NCI-H1092 treated with DMSO at 0.1 percent for 48 hours (cell line): ENCODE results near the gene PTPRS.
A peak's percentile ranks its signal among the peaks of the same experiment; 100 is the strongest.

Experiments used
- DNase-seq: peaks from one replicate; lab custom pipeline; 2025; lab: John Stamatoyannopoulos, UW

Gene PTPRS

DNA sequence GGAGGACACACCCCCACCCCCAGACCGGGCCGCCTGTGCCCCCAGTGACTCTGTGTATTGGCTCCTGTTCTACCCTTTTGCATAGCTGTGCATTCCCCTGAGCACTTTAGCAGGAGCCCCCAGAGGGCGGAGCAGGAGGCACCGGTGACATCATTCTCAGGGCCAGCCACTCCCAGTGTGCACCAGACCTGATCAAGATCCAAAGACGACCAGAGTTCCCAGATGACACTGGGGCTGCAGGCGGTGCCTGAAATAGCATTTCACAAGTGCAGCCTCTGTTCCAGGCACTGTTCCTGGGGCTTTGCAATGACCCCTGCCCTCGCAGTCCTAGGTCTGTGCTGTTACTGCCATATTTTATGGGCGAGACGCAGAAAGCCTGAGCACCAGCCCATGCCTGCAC, 14.5 kb upstream of the PTPRS start:
- no peak for DNase-seq

DNA sequence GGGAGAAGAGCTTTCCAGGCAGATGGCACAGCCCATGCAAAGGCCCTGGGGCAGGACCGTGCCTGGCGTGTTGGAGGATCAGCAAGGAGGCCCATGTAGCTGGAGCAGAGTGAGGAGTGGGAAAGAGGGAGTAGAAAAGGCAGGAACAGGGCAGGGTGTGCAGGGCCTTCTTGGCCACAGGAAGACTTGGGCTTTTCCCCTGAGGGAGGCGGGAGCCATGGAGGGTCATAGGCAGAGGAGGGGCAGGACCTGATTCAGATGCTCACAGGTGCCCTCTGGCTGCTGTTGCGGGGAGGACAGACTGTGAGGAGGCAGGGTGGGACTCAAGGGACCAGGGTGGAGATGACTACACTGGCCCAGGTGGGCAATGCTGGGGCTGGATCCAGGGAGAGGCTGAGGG, 13.8 kb upstream of the PTPRS start:
- DNase-seq, result no peak

DNA sequence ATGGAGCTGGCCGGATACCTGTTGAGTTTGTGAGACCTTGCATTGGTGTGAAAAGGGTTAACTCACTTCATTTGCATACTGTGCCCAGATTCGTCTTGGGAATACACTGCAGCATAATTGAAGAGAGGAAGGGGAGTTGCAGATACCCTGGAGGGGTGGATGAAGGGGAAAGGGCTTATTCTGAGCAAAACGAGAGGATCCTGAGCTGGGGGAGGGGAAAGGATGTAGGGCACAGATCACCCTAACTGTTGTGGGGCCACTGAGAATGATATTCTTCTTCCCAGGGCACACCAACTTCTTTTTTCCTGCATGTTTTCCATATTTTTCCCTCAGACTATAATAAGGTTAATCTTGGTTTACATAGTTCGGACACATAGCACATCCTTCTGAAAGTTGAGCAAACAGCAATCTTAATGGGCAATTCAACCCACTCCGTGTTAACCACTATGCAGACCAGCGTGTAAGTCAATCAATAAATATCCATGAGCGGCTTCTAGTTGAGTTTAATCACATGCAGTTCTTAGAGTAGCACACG, 11.7 kb upstream of the PTPRS start:
- DNase-seq, result no peak

DNA sequence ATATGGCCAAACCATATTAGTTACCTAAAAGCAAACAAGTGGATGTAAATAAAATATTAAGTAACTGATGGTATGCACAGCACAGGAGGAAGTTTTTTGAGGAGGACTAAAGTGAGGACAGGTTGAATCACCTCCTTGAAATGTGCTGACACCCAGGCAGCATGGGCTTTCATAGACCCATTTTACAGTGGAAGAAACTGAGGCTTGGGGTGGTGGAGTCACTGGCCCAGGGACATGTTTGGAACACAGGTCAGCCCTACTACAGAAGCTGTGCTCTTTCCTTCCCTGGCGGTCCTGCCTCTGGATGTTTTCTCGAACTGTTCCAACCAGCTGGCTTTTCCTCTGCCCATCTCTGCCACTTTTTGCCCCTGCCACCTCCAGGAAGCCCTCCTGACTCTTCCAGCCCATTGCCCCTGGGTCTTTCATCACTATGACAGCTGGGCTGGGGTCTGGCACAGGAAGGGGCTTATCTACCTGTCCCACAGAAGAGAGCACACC, 11.2 kb upstream of the PTPRS start:
- no peak for DNase-seq

DNA sequence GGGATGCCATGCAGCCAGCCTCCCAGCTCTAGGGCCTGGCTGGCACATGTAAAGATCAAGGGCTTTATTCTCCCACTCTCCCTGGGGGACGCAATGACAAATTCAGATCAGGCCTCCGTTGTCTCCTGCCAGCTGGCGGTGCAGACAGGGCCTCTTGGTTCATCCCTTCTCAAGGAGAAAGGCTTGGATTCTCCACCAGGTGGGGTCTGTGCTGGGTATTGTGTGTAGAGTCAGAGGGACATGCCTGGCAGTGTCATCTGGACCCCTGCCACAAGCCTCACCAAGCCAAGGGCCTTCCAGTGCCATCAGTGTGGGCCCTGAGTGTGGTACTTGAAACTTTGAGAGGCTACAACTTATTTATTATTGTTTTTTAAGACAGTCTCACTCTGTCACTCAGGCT, 8.4 kb upstream of the PTPRS start:
- DNase-seq, result no peak

DNA sequence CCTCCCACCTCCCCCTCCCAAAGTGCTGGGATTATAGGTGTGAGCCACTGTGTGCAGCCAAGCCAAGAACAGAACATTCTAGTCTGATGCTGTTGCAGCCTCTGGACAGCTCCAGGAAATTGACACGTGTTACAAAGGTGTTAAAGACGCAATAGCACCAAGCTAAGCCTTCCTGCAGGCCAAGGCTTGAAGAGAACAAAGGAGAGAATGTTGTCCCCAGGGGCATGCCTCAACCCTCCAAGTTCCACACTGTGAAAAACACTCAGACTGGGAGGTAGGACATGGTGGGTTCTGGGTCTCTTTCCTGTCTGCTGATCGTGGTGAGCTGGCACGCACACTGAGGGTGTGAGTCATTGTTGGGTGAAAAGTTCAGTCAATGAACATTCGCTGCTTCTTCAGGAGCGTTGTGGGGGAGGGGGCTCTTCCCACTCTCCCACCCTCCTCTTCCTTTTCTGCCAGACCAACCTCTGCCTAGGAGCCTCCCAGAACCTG, 5.3 kb upstream of the PTPRS start:
- DNase-seq, result no peak

DNA sequence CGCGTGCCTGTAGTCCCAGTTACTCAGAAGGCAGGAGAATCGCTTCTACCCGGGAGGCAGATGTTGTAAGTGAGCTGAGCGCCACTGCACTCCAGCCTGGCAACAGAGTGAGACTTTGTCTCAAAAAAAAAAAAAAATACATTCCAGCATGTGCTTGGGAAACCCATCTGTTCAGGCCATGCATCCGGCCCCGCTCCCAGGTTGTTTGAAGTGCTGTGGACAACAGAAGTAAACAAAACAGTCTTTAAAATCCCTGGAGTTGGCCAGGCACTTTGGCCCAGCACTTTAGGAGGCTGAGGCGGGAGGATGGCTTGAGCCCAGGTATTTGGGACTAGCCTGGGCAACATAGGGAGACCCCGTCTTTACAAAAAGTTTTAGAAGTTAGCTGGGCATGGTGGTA, 3.2 kb upstream of the PTPRS start:
- no peak for DNase-seq

DNA sequence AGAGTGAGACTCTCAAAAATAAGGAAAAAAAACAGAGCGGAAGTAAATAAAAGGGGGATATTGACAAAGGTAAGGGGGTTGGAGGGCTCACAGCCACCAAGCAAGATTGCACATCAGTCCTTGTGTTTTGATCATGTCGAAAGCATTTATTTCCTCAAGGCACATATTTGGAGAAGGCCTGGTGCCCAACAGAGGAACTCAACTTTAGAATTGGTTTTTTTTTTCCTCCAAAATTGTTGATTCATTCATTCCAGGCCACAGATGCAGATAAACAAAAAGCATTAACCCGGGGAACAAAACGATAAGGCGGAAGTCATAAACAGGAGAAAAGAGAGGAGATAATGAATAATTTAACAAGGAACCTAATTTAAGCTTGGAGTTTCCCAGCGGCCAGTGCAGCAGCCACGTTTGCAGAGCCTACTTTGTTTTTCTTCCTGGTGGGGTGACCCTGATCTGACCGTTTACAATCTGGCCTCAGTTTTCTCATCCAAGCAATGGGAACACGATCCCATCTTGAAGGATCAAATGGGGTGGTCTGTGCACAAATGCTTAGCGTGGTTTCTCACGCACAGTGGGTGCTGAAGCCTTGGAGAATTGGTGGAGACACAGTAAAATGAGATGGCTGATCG, 2.1 kb upstream of the PTPRS start:
- DNase-seq, result no peak

DNA sequence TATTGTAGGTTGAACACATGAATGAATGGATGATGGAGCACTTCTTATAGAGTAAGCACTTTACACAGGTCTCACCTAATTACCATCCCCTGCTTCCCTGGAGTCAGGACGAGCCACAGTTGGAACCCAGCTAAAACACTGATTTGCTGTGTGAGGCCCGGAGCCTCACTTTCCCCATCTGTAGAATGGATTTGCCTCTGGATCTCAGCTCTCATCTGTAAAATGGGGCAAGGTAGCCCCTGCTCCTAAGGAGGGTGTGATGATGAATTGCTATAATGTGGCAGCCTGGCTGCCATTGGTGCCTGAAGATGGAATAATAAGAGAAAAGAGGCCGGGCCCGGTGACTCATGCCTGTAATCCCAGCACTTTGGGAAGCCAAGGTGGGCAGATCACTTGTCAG, 1.4 kb upstream of the PTPRS start:
- DNase-seq, result no peak

DNA sequence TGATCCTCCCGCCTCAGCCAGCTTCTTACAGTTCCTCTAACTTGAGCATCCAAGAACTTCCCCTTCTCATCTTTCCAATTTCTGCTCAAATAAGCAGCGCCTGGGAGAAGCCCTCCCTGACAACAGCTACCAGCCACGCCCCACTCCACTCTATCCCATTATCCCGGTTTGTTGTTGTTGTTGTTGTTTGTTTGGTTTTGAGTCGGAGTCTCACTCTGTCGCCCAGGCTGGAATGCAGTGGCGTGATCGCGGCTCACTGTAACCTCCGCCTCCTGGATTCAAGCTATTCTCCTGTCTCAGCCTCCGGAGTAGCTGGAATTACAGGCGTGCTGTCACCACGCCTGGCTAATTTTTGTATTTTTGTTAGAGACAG, 822 bp upstream of the PTPRS start:
- DNase-seq, result no peak

DNA sequence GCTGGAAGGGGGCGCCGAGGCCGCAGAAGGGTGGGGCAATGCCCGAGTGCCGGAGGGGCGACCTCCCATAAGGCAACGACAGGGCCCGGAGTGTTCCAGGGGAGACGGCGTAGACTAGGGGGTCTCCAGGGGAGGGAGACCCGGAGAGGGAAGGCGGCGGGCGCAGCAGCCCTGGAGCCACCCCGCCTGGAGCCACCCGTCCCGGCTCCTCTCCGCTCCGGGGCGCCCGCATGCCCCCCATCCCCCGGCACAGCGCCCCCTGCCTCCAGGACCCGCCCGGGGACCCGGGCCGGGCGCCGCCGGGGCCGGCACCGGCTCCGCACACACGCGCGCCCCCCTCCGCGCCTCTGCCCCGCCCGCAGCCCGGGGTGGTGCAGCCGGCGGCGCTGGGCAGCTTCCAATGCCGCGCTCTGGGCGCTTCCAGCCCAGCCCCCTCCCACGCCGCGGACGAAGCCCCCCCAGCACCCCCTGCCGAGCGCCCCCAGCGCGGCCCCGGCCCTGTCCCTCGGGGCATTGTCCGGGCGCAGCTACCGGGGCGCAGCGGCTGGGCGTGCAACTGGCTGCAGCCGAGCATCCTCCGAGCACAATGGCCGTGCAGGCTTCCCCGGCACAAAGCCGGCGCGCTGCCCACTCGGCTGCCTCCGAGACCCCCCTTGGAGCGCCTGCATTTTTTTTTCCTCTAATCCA, 519 bp downstream of the PTPRS start:
- peak; percentile 76 for DNase-seq

DNA sequence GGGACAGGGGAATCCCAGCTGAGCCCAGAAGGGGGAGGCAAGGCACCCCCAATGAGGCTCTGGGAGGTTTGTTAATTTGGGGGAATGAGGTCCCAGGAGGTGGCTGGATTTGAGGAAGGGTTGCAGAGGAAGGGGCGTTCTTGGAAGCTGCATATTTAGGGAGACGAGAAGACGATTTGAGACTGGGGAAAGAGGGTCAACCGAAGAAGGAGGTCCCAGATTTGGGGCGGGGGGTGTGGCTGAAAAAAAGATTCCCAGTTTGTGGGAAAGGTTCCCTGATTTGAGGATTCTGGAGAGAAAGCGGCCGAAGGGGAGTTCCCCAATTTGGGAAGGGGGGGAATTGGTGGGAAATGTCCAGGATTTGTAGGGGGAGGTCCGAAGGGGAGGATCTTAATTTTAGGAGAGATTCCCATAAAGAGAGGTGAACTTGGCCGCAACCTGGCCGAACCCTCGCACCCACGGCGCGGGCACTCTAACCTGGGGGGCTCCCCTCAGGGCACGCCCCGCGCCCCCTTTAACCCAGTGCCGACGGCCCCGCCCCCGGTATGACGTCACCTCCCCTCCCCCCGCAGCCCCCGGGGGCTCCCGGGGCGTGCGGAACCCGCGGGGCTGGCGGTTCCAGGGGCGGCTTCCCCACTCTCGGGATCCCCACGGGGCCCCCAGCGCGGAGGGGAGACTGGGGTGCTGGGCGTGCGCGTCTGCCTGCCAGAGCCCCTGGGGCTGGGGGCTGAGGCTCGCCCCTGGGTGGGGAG, 1.2 kb downstream of the PTPRS start:
- DNase-seq, result no peak

DNA sequence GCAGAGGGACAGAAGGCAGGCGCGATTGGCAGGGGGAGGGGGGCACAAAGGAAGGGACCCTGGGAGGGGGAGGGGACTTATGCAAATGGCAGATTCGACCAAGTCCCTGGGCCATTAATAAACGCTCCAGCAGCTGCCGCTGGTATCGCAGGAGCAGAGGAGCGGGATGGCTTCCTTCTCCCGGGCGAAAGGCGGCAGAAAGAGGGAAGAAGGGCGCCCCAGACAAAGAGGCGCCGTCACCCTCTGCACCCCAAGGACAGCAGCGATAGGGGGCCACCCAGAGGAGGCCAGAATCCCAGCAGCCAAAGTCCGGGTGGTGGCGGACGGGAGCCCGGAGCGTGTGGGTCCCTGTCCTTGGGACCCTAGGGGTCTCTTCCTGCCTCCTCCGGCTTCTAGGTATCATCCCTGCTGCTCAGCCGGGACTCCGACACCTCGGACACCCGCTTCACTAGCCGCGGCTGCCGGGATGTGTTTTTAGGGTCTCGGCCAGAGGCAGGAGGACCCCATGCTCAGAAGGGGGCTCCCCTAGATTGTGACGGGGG, 1.9 kb downstream of the PTPRS start:
- DNase-seq, result peak; percentile 52

DNA sequence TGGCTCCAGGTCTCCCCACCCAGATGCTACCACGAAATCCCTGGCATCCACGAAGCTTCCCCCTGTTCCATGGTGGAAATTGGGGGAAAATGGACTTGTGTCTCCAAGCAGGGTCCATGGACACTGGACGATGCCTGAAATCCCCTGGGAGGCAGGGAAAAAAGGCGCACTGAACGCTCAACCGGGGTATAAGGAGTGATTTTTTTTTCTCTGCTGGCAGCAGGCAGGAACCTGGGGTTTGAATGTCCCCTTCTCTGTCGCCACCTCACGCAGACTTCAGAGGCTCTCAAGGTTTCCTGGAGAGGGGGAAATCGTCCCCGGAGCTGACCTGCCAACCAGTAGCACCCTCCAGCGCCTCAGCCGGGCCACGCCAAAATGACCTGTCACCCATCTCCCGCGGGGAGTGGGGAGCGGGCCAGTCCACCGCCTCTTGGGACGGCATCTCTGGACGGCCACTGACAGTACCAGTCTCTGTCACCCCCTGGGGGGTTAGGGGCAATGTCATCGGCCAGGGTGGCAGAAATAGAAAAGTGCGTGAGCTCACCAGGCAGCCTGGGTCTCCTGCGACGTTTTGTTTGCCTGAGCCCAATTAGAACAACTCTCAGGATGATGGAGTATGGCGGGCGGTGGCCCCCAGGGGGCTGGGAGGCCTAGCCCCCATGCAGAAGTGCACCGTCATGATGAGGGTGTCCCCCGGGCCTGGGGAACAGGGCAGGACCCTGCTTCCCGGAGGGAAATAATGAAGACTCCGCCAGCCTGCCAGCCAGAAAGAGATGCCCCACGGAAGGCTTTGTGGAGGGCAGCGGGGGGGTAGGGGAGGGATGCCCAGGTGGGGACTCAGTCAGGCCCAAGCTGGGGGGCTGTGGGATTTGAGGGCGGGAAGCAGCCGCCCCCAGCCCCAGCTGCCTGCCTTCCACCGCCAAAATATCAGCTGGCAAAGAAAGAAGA, 2.6 kb downstream of the PTPRS start:
- DNase-seq, result no peak

DNA sequence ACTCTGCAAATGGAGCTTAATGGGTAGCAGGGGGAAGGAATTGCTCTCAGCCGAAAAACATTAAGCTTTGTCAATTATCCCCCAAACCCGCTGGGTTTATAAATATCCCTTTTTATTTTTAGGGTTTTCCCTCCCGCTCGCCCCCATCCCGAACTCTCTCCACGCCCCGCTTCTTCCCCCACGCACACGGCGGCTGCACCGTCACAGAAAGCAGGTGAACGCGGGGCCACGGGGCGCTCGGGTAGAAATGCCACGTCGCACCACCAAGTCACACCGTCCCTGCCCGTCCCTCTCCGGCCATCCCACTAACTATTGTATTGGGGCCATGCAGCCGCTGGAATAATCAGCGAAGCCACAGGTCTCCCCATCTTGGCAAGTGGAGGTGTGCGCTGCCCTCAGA, 3.5 kb downstream of the PTPRS start:
- DNase-seq, result no peak

DNA sequence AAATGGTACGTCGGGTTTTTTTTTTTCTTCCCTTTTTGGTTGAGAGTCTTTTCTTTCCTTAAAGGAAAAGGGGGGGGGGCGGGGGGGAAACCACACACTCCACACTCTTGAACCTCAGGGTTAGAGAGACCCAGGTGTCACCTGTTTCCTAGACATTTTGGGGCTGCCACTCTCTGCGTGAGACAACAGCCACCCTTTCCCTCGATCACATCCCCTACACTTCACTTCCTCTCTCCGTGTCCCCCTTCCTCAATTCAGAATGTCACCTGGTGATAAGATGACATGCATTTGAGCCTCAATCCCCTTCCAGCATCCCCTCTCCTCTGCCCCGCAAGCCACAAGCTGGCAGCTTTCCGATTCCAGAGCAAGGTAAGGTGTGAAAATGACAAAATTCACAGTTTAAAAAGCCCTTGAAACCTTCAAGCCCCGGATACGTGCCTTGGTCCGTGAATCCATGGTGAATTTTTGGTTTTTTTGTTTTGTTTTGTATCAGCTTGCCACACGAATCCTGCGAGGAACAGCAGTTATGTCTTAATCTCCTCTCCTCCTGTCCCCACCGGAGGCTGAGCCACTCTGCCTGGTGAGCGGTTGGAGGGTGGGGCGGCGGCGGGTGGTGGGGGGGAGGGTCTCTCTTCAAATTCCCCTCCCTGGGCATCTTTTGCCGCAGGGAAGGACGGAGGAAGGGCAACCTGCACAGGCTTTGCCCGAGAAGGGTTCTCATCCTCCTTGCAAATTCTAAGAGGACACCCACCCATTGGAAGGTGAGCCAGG, 4.2 kb downstream of the PTPRS start:
- DNase-seq, result no peak

DNA sequence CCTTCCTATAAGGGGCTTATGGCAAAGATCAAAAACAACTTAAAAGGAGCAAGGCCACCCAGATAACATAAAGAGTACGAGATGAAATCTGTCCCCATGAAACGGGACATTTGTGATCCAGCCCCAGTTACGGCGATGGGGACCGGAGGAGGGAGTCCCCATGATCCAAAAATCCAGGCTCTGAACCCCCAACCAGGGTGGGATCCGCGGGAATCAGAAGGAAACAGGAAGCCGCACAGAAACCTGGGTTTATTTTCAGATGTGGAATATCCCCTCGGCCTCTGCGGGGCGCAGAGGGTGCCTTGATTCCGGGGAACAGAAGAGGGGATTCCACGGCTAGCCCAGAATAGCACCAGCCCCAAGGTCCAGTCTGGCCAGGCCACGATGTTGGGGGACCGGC, 5.0 kb downstream of the PTPRS start:
- DNase-seq, result no peak

DNA sequence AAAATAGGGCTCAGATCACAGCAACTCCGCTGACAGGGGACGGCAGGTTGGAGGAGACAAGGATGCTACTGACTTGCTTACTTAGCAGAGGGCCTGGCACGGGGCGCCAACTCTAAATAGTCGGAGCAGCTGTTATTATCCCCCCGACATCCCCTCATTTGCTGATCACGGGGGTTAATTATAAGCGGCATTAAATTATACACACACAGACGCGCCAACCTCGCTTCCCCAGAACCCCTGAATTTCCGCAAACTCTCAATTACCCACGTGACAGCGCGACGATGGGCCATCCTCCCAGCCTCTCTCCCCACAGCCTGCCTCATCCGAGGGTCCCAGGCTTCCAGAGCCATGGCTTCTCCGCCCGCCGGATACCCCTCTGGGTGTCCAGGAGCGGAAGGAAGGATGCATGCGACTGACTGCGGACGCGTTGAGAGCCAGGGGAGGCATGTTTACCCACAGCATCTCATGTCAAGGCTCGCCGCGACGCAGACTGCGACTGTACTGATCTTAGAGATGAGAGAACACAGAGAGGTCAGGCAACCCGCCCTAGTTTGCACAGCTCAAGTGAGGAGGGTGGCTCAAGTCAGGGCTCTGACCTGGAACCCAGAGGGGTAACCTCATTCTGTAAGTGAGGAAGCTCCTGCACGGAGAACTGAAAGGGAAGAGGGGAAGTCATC, 5.7 kb downstream of the PTPRS start:
- no peak for DNase-seq

DNA sequence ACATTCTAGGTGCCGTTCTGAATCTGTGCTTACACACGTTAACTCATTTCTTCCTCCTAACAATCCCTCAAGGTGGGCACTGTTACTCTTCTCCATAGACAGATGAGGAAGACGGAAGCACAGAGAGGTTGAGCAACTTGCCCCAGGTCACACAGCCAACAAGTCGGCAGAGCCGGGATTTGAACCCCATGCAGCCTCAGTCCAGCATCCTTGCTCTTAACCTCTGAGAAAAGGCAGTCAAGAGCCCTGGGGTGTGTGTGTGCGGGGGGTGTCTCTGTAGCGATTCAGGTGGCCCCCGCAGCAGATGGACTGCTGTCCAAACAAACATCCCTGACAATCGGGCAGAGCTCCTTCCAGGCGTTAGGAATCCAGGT, 6.3 kb downstream of the PTPRS start:
- DNase-seq, result no peak
